Fibroblast of villous mesenchyme (primary cell): ENCODE data around the gene NPPC. TPM values are rescaled to one million over a fixed set of nuclear protein-coding genes. Genes with fewer than 3 reads are reported as not detected.

Experiments
- DNase-seq: peaks from one replicate; pipeline ENCODE4 v3.0.0-alpha.2; 2010; ENCODE audit warnings: low read depth
- H3K4me3 ChIP-seq: 2 replicates; pipeline ENCODE4 v1.5.1; 2011; ENCODE audit warnings: low read depth, mild to moderate bottlenecking, low read length
- CTCF ChIP-seq: IDR thresholded peaks from 2 replicates; pipeline ENCODE4 v1.5.1; 2012; ENCODE audit warnings: low read depth, mild to moderate bottlenecking, low read length; ENCODE audit not compliant: insufficient read depth
- total RNA-seq: library from RNA; depleted of rRNA; stranded (reverse); fragments of >200 nt; gene quantifications from 2 replicates; pipeline ENCODE4 v1.2.3, GENCODE V29; 2012

NPPC gene
- total RNA-seq, 1 donor: not detected

GRCh38 chr2:231926761-231927565, 767 bp upstream of the NPPC start:
- no peak for DNase-seq
- peak overlapping the region; percentile 51 for H3K4me3 ChIP-seq
- no peak for TF ChIP-seq CTCF

DNA sequence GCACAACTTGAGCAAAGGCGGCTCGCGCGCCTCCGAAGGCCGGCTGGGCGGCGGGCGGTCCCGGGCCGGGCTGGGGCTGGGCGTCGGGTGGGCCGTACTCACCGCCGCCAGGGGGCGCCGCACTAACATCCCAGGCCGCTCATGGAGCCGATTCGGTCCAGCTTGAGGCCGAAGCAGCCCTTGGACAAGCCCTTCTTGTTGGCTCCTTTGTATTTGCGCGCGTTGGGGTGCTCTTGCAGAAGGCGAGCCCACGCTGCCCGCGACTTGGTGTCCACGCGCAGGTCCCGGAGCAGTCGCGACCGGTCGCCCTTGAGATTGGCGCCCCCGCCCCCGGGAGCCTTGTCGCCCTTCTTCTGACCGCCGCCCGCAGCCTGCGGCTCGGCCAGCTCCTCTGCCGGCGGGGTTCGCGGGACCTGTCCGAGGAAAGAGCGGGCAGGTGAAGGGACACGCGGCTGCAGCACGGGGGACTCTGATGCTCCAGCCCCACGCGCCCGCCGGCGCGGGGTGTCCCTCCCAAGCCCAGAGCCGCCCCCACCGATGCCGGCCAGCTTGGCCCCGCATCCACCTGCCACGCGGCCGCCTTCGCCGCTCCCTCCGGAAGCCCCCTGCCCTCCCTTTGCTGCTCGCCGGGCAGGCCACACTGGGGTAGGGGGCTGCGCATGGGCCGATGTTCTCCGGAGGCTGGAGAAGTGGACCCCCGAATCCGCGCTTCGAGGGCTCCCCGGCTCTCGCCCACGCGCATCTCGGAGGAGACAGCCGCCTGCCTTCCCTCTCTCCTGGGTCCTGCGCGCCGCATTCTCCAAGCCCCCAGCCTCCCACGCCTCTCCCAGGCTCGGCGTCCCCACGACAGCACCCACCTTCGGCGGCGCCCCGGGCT, 655 bp downstream of the NPPC start:
- peak overlapping the region; percentile 51 for H3K4me3 ChIP-seq
- TF ChIP-seq CTCF: peak; percentile 70
- peak; percentile 88 for DNase-seq

DNA sequence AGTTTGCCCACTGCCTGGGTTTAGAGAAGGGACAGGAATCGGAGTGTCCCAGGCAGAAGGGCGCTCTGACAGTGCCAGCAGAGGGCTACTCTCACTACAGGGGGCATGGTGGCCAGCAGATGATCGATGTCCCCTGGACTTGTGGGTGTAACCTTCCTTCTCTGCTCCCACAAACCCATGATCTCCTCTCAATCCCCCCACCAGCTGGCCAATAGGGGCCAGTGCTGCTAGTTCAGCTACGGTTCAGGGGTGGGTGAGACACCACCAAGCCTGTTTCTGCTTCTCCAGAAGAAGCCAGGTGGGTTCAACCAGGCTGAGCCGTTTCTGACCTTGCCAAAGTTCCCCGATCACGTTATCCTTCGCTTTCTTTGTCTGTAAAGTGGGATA, 1.3 kb downstream of the NPPC start:
- no peak for TF ChIP-seq CTCF
- no peak for DNase-seq
- no peak overlapping the region for H3K4me3 ChIP-seq

DNA sequence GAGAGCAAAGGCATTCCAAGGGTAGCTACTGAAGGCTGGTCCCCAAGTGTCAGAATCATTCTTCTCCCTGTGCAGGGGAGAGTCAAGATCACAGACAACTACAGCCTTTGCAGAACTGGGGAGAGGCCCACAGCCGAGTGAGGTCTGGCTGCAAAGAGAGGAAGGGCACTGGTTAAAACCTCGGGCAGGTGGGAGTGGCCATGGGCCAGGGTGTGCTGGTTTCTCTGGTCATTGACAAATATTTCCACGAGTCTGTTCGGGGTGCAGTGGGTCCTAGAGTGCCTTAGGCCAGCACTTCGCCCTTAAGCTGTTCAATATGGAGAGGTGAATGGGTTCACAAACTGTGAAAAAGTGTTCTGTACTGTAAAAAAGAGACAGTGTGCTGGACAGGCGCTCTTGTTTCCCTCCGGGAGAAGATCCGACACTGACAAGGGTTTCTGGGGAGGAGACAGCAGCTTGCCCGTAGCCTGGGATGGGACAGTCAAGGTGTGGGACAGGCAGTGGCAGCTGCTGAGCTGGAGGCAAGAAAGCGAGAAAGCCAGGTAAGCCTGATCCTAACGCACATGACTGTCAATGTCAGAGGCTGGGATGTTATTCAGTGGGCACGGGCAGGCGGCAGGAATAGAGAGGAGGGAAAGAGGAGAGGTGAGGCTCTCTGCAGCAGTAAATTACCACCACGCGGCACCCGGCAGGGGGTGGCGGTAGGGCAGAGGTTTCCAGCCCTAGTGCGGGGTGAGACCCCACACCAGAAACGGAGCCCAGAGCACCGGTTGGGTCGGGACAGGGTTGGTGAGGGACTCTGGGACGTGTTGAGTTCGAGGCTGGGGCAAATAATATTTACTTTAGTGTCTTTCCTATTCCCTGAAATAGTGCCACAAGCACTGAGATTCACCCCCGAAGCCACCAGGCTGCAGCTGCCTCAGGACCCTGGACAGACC, 2.0 kb downstream of the NPPC start:
- no peak for TF ChIP-seq CTCF
- no peak for DNase-seq
- no peak overlapping the region for H3K4me3 ChIP-seq

DNA sequence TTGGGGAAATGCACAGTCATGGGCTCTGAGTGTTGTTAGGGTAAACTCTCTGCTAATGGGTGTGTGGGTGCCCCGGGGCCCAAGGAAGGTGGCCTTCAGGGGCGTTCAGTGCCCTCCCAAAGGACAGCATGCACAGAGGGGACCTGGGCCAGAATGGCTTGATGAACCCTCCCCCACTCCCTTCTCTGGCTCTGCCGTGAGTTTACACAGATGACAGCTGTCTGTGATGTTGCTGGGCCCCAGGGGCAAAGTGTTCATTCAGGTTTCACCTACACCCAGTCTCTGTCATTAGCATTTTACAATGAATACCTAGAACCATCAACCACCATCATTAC, 3.2 kb downstream of the NPPC start:
- no peak for TF ChIP-seq CTCF
- H3K4me3 ChIP-seq: no peak overlapping the region
- DNase-seq: no peak

DNA sequence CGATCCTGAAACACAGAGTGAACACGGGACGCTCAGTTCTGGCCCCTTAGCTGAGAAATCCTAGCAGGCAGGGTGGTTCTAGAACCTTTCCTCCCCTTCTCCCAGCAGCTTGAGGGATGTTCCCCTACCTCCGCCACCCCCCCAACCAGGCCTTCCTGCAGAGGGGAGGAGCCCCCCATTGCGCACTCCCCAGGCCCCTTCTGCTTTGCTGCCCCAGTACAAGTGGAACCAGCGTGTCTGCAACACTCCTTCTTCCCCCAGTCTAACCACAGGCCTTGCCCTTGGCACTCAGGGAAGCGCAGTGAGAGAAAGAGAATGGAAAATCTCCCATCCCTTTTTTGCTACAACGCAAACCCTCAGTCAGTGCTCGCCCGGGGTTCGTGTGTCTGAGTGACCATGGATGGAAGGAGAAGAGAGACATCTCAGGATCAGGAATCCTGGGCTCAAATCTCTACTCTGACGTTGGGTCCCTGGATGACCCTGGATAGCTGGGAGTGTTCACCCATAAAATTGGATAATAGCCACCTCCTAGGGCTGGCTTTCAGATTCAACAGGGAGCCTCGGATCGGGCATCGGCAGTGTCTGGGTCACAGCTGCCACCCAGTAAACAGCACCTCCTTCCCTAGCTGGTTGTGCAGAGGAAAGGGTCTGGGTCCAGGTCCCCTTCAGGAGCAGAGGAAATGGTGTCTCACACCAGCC, 3.7 kb downstream of the NPPC start:
- H3K4me3 ChIP-seq: no peak overlapping the region
- TF ChIP-seq CTCF: no peak
- DNase-seq: no peak
